IMR-90 (cell line): Measurements from ENCODE around the gene KAT14. TPM values are rescaled to one million over a fixed set of nuclear protein-coding genes. Genes with fewer than 3 reads are reported as not detected.

ENCODE experiments used
- ATAC-seq: fragments of 200-7000 bp; cut with Tn5 transposase; 2 replicates; pipeline ENCODE4 v1.9.1; 2020; ENCODE audit warnings: low read depth, mild to moderate bottlenecking, moderate library complexity
- BruUV-seq: library from RNA; stranded (reverse); fragments of 400-500 nt; replicated peaks from 2 replicates; lab custom pipeline; 2021; lab: Mats Ljungman, UMichigan
- CTCF ChIA-PET: fragments of 300-600 bp; formaldehyde crosslinking; extraction: SDS; loops from one replicate; lab custom pipeline; 2021; ENCODE audit warnings: antibody characterized with exemption; lab: Yijun Ruan, JAX
- POLR2A ChIA-PET: fragments of 300-600 bp; sonication (Branson Sonifier 250); formaldehyde crosslinking; loops from one replicate; lab custom pipeline; 2022; ENCODE audit warnings: antibody characterized with exemption; ENCODE audit not compliant: unreplicated experiment; lab: Charles Lee
- DNase-seq: peaks from one replicate; pipeline ENCODE4 v3.0.0; 2013
- H2AFZ ChIP-seq: replicated peaks from 2 replicates; pipeline ENCODE3; 2013; ENCODE audit warnings: low read length, mild to moderate bottlenecking; ENCODE audit not compliant: poor library complexity
- H2AK5ac ChIP-seq: 2 replicates; pipeline ENCODE4 v1.6.1; 2013; ENCODE audit warnings: low read depth, low read length, inconsistent platforms
- H2AK9ac ChIP-seq: replicated peaks from 2 replicates; pipeline ENCODE3; 2013; ENCODE audit warnings: mild to moderate bottlenecking, low read depth, low read length, moderate library complexity; ENCODE audit not compliant: poor library complexity
- H2BK120ac ChIP-seq: 2 replicates; pipeline ENCODE4 v1.6.1; 2013; ENCODE audit warnings: low read depth, low read length, inconsistent platforms
- H2BK15ac ChIP-seq: 3 replicates; pipeline ENCODE4 v1.6.1; 2013; ENCODE audit warnings: low read depth, low read length, inconsistent platforms
- H2BK20ac ChIP-seq: 2 replicates; pipeline ENCODE4 v1.6.1; 2013; ENCODE audit warnings: low read depth, mild to moderate bottlenecking, inconsistent platforms, low read length, moderate library complexity
- H2BK5ac ChIP-seq: 2 replicates; pipeline ENCODE4 v1.6.1; 2013; ENCODE audit warnings: mild to moderate bottlenecking, low read depth, low read length, inconsistent platforms; ENCODE audit not compliant: poor library complexity, severe bottlenecking
- H3K14ac ChIP-seq: replicated peaks from 2 replicates; pipeline ENCODE4 v1.6.1; 2013; ENCODE audit warnings: low read depth, low read length, inconsistent platforms
- H3K18ac ChIP-seq: 2 replicates; pipeline ENCODE4 v1.6.1; 2013; ENCODE audit warnings: low read depth, low read length, control low read depth
- H3K23ac ChIP-seq: 2 replicates; pipeline ENCODE4 v1.6.1; 2013; ENCODE audit warnings: low read depth, low read length, inconsistent platforms
- H3K27ac ChIP-seq: 2 replicates; pipeline ENCODE4 v1.5.1; 2013; ENCODE audit warnings: mild to moderate bottlenecking, control low read depth, low read length; ENCODE audit not compliant: insufficient read depth
- H3K27me3 ChIP-seq: 2 replicates; pipeline ENCODE4 v1.6.1; 2013; ENCODE audit warnings: low read length; ENCODE audit not compliant: control insufficient read depth, insufficient read depth
- H3K36me3 ChIP-seq: 2 replicates; pipeline ENCODE4 v1.6.1; 2013; ENCODE audit warnings: low read length, mixed read lengths; ENCODE audit not compliant: control insufficient read depth, insufficient read depth
- H3K4ac ChIP-seq: 2 replicates; pipeline ENCODE4 v1.6.1; 2013; ENCODE audit warnings: low read depth, low read length, inconsistent platforms
- H3K4me1 ChIP-seq: 2 replicates; pipeline ENCODE4 v1.6.1; 2013; ENCODE audit warnings: low read length, mixed read lengths; ENCODE audit not compliant: control insufficient read depth, insufficient read depth
- H3K4me2 ChIP-seq: 2 replicates; pipeline ENCODE4 v1.6.1; 2013; ENCODE audit warnings: low read depth, mild to moderate bottlenecking, control low read depth, low read length, moderate library complexity
- H3K4me3 ChIP-seq: 2 replicates; pipeline ENCODE4 v1.5.1; 2013; ENCODE audit warnings: low read depth, mild to moderate bottlenecking, control low read depth, low read length, moderate library complexity; ENCODE audit not compliant: insufficient read depth
- H3K56ac ChIP-seq: 2 replicates; pipeline ENCODE4 v1.6.1; 2013; ENCODE audit warnings: low read length, inconsistent platforms; ENCODE audit not compliant: insufficient read depth; ENCODE audit errors: extremely low read depth
- H3K79me1 ChIP-seq, 2 experiments: 2 replicates each; pipeline ENCODE4 v1.6.1; 2013; ENCODE audit warnings: low read length in 2 of 2, inconsistent platforms in 1 of 2, low read depth in 1 of 2
- H3K9ac ChIP-seq: 2 replicates; pipeline ENCODE4 v1.6.1; 2013; ENCODE audit warnings: low read depth, low read length, control low read depth
- H3K9me1 ChIP-seq: 2 replicates; pipeline ENCODE4 v1.6.1; 2013; ENCODE audit warnings: low read length, inconsistent platforms; ENCODE audit not compliant: insufficient read depth
- H3K9me3 ChIP-seq: 2 replicates; pipeline ENCODE4 v1.6.1; 2013; ENCODE audit warnings: low read length; ENCODE audit not compliant: control insufficient read depth, insufficient read depth
- H4K20me1 ChIP-seq: 2 replicates; pipeline ENCODE4 v1.6.1; 2013; ENCODE audit warnings: low read length, inconsistent platforms; ENCODE audit not compliant: insufficient read depth
- H4K5ac ChIP-seq: 2 replicates; pipeline ENCODE4 v1.6.1; 2013; ENCODE audit warnings: mild to moderate bottlenecking, low read depth, low read length, control low read depth
- H4K8ac ChIP-seq, 2 experiments: 2 replicates each; pipeline ENCODE4 v1.6.1; 2013; ENCODE audit warnings: low read depth in 2 of 2, low read length in 2 of 2, control low read depth in 1 of 2, inconsistent platforms in 1 of 2
- H4K91ac ChIP-seq: 2 replicates; pipeline ENCODE4 v1.6.1; 2013; ENCODE audit warnings: low read depth, low read length, inconsistent platforms; ENCODE audit not compliant: insufficient read depth
- CHD1 ChIP-seq: IDR thresholded peaks from 2 replicates; pipeline ENCODE4 v1.6.1; 2012; ENCODE audit warnings: low read depth, low read length, improper control_type of control experiment
- MAZ ChIP-seq: IDR thresholded peaks from 2 replicates; pipeline ENCODE4 v1.6.1; 2012; ENCODE audit warnings: low read depth, mild to moderate bottlenecking, low read length, improper control_type of control experiment, moderate library complexity, borderline replicate concordance
- POLR2A ChIP-seq: IDR thresholded peaks from 2 replicates; pipeline ENCODE4 v1.6.1; 2012; ENCODE audit warnings: mild to moderate bottlenecking, low read depth, low read length
- RAD21 ChIP-seq: IDR thresholded peaks from 2 replicates; pipeline ENCODE4 v1.6.1; 2012; ENCODE audit warnings: low read length, improper control_type of control experiment
- RCOR1 ChIP-seq: IDR thresholded peaks from 2 replicates; pipeline ENCODE4 v1.6.1; 2012; ENCODE audit warnings: mild to moderate bottlenecking, low read length, improper control_type of control experiment; ENCODE audit not compliant: insufficient replicate concordance
- RFX5 ChIP-seq: IDR thresholded peaks from 2 replicates; pipeline ENCODE4 v1.8.0; 2012; ENCODE audit warnings: low read depth, mild to moderate bottlenecking, low read length, moderate library complexity
- USF2 ChIP-seq: fragments of 150-350 bp; IDR thresholded peaks from 2 replicates; pipeline ENCODE4 v1.6.1; 2017; ENCODE audit warnings: mild to moderate bottlenecking, antibody characterized with exemption, low read length, low read depth
- WGBS, 2 experiments: methylation state at CpG; one replicate each; pipeline versions ENCODE4 v1.1.5 to v1.1.7; 2013; ENCODE audit warnings: missing lambda C conversion rate in 2 of 2; ENCODE audit not compliant: insufficient read length in 1 of 2; ENCODE audit errors: extremely low coverage in 2 of 2; 5-methylcytosine and 5-hydroxymethylcytosine counted together
- dilution Hi-C: fragments of 300-500 bp; cut with HindIII; formaldehyde crosslinking; loops from one replicate; pipeline ENCODE4 v1.14.3; 2018; ENCODE audit warnings: low sequenced_read_pairs; ENCODE audit not compliant: unreplicated experiment
- in situ Hi-C: fragments of 300-500 bp; cut with MboI; formaldehyde crosslinking; loops from 3 replicates; pipeline ENCODE4 v1.14.3; 2019; ENCODE audit warnings: low sequenced_read_pairs, inconsistent platforms, mixed read lengths
- intact Hi-C: fragments of 100-400 bp; cut with micrococcal nuclease; formaldehyde crosslinking; loops from 2 replicates; pipeline ENCODE4 v1.10.0; 2022
- polyA plus RNA-seq, 3 experiments: library from polyadenylated mRNA; depleted of rRNA; stranded (reverse); fragments of >200 nt; gene quantifications; 2 replicates each; pipeline ENCODE4 v1.2.3, GENCODE V29; 2012; ENCODE audit warnings: low replicate concordance in 1 of 3
- total RNA-seq: library from RNA; depleted of rRNA; stranded (reverse); fragments of >200 nt; gene quantifications from 2 replicates; pipeline ENCODE4 v1.2.3, GENCODE V29; 2012

Gene KAT14
- total and polyA plus RNA-seq, 2 of the 4 experiments (the other 2 are of a cell fraction) = 6.7 to 12.4 TPM

GRCh38 chr20:18133962-18134361 lies 3.7 kb upstream of the KAT14 start:
- peaks cover 4 to 8% of the 10 kb centered on the region in 2 experiments; a peak in 3 of 4 replicates for H3K79me1 ChIP-seq
- H3K18ac ChIP-seq = no peak overlapping the region
- intact Hi-C loops = no loop called here
- no peak for DNase-seq
- no peak overlapping the region for H3K14ac ChIP-seq
- no peaks in the 10 kb centered on the region for H3K36me3 ChIP-seq
- H3K9me3 ChIP-seq = no peaks in the 10 kb centered on the region
- H2AK5ac ChIP-seq = no peak overlapping the region
- no peak overlapping the region for H2BK5ac ChIP-seq
- no peak for ATAC-seq
- no peaks in the 10 kb centered on the region for H4K20me1 ChIP-seq
- no peak overlapping the region for H2AK9ac ChIP-seq
- in situ Hi-C loops = loop anchor here (25.0 kb wide), 1 partner anchor 497 kb away; no protein-coding TSS in a partner anchor
- no peak overlapping the region for H3K27ac ChIP-seq
- no CpG with 5 or more reads among the region's 2 CpGs for WGBS, 2 experiments
- no peak overlapping the region for H4K8ac ChIP-seq
- H3K23ac ChIP-seq = no peak overlapping the region
- H3K9ac ChIP-seq = no peak overlapping the region
- BruUV-seq = no TSS peak
- H3K4me3 ChIP-seq = no peak overlapping the region
- ChIA-PET POLR2A (no interaction called here), CTCF (no interaction called here)
- peaks cover 4% of the 10 kb centered on the region; the same call in 1 of the 2 replicates for H3K27me3 ChIP-seq
- no peak overlapping the region for H2BK20ac ChIP-seq
- no peak overlapping the region for H2BK120ac ChIP-seq
- dilution Hi-C loops = no loop called here
- H2AFZ ChIP-seq = no peak overlapping the region
- no peak overlapping the region for H4K5ac ChIP-seq
- no peak overlapping the region for H2BK15ac ChIP-seq
- peaks cover under 1% of the 10 kb centered on the region; the same call in 1 of the 2 replicates for H3K4me1 ChIP-seq
- no peak overlapping the region for H3K56ac ChIP-seq
- no peak overlapping the region for H3K4ac ChIP-seq
- no peak overlapping the region for H3K4me2 ChIP-seq
- H4K91ac ChIP-seq = no peak overlapping the region
- no peaks in the 10 kb centered on the region for H3K9me1 ChIP-seq
- TF ChIP-seq RFX5 (no peak), USF2 (no peak), RCOR1 (no peak), MAZ (no peak), POLR2A (no peak), CHD1 (no peak), RAD21 (no peak)
